NCI-H526 (cell line): ENCODE measurements around the gene RRH.
"Not testable (repeated sequence)": the region's sequence is repeated elsewhere in the genome, so short reads cannot be mapped to it uniquely, and the experiment has no call there.

Source experiments
- DNase-seq, 2 experiments: peaks; one replicate each; lab custom pipeline; 2025; lab: John Stamatoyannopoulos, UW

The RRH gene

DNA sequence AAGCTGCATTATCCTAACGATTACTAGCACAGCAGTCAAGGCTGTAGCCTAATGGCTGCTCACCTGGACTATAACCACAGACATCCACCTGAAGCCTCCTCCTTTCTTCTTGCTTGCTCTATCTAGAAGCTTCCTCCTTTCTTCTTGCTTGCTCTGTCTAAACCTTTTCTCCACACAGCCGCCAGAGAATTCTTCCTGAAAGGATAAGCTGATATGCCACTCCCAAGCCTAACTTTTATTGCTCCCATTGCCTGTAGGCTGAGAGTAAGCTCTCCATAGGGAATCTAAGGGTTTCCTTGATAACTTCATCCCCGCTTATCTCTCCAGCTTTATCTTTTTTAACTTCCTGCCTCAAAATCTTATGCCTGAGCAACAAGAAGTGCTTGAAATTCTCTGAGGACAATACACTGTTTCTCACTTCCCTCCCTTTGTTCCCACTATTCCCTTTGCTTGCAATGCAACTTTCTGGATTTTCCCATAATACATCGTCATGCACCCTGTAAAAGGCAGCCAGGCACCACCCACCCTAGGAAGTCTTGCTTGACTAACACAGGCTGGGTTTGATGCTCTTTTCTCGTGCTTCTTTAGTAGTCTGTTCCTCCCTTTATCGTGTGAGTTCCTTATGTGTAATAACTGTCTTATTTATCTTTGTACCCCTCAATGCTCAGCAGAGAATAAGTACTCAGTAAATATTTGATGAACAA, 18.8 kb downstream of the RRH start:
- no peak for DNase-seq

DNA sequence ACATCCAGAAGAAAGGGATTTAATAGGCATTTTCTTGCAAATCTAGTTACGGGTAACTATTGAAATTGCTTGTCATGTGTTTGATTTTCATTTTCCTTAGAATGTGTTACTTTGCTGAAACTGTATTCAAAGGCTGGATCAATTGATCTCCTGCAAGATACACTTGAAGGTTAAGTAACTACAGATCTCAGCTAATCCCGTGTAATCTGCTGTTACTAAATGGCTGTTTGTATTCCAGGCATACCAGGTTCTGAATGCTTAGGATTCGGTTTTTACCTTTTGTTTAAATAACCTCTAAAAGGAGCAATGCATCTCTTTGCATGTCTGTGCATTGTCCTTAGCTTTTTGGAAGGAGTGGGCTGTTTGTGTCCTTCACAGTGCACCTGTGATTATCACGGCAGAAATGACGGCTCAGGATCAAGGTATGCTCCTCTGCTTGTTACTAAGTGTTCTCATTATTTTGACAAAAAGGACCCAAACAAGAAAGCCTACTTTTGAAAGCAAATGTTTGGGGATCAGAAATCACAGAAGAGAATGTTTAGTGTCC, 20.2 kb downstream of the RRH start, which contains the start of gene LRIT3:
Gene LRIT3 (plus strand): TSS at position 212 of the 547 bp plus-strand sequence. CDS start 95 bp downstream, at position 307.
- no peak for DNase-seq

DNA sequence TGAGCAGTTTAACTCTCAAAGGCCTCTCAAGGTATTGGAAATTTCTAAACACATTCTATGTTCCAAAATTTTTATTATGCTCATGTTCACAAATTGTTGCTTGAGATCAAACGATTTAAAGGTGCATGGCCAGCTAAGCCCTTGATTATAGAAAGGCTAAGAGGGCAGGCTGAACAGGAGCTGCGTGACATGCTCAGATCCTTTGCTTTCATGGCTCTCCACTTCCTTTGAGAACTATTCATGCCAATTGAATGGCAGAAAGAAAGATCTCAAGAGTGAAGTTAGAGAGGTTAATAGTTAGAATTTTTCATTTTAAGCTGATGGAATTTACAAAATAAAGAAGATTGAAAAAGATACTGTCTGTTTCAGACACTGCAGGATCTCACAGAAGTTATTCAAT, 20.7 kb downstream of the RRH start:
- DNase-seq, result no peak

GRCh38 chr4:109850601-109851000, 22.8 kb downstream of the RRH start:
- DNase-seq, result no peak

DNA sequence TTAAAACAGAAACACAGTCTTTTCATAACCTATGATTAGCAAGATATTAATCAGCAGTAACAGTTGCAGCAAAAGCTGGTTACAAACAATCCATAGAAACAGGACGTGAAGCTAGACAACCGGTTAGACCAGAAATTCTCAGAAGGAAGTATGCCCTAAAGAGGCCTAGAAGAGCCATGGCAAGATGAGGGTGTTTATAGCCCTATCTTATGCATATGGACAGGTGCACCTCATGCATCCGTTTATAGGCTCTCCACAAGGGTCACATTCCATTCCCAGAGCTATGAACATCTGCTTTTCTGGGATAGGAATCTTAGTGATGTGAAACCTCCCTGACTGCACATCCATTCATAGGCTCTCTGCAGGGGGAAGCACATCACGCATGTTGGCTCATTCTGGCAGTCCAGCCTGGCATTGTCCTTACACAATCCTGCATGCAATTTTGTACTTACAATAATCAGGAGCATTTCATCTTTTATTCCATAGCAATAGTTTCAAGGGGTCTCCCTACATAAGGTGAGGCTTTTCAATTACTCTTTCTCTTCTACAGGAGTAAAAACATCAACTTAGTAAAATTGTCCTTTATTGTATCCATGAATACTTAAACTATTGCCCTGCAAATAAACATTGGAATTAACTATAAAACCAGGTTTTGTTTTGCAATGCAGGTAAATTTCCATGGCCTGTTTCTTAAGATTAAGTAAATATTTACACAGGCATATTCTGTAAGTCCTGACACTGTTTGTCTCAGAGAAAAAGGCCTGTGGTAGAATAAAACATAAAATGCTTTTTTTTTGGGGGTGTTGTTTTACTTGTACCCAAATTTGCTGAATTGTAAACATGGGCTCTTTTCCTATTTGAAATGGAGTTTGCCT, 31.9 kb downstream of the RRH start:
- DNase-seq, result not testable (repeated sequence)

GRCh38 chr4:109861271-109861670, 33.5 kb downstream of the RRH start:
- DNase-seq, result no peak

- DNase-seq, result no peak
Measured at GRCh38 chr4:109861916-109862511, 34.2 kb downstream of the RRH start.

GRCh38 chr4:109864134-109864533, 36.4 kb downstream of the RRH start:
- no peak for DNase-seq

DNA sequence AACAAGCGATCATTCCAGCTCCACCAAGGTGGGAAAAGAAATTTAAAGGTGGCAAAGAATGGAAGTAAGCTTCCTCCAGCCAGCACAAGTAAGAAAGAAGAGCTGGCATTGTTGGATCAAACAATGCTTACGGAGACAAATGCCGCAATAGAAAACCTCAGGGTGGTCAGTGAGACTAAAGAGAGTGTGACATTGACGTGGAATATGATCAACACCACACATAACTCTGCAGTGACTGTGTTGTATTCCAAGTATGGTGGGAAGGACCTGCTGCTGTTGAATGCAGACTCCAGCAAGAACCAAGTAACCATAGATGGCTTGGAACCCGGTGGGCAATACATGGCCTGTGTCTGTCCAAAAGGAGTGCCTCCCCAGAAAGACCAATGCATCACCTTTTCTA, 42.3 kb downstream of the RRH start:
- DNase-seq, result no peak

GRCh38 chr4:109872065-109872464, 44.3 kb downstream of the RRH start:
- no peak for DNase-seq

DNA sequence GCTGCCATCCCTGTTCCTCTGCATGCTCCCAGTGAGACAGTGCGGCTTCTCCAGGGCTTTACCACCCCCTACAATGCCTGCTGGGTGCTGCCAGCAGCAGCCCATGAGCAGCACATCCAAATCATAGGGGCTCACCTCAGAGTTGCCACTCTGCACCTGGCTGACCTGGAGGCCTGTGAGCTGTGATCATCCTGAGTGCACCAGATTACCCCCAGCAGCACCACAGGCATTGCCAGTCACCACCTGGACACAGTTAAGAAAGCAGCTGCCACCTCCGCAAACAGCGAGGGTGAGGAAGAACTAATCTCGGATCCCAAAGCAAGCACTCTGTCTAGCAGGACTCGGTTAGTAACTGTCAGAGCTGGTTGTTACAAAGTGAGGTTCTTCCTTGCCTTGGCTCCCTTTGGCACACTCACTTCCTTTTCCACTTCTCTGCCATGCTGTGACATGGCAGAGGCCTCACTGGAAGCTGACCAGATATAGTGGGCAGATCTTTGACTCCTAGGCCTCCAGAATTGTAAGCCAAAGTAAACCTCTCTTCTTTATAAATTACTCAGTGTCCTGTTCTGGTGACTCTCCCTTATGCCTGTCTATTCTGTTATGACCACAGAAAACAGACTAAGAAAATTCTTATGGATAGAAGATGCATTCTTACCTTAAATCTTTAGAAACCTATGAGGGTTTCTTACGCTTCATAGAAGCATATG, 45.3 kb downstream of the RRH start:
- no peak for DNase-seq

- DNase-seq, result no peak
Measured at GRCh38 chr4:109873791-109874514, 46.2 kb downstream of the RRH start.

DNA sequence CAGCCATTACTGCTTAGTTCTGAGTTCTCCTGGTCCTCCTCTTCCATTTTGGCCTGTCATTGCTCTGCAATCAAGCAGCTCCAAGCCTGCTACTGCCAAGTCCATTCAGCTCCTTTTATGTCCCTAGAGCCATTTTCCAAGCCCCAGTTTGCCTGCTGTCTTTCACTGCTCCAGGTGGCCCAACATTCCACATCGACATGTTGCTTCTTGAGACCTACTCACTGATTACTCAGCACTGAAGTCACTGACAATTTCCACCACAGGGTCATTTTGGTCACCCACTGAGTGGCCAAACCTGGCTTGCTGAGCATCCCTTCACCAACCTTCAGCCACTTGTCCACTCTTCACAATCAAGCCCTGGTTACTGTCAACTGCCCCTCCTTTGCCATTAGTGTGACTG, 47.3 kb downstream of the RRH start:
- DNase-seq, result no peak

- DNase-seq, result not testable (repeated sequence)
Measured at GRCh38 chr4:109875553-109875952, 47.8 kb downstream of the RRH start.

GRCh38 chr4:109876634-109877265, 49.0 kb downstream of the RRH start:
- no peak for DNase-seq

DNA sequence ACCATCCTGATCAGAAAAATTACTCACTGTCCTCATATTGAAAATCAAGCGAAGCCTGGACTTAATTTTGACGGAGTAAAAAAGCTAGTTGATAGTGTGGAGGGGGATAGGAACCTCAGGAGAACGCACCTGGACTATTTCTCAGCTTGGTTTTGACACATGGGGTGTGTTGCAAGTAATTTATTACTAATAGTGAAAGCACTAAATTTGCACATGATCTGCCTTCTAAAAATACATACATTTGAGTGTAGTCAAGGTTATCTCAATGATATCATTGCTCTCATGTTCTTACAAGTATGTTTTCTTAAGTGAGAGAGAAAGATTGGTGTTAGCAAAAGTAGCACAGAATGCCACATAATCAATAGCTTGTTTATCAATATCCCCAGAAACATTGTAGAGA, 49.6 kb downstream of the RRH start:
- no peak for DNase-seq

- no peak for DNase-seq
Measured at GRCh38 chr4:109878355-109878754, 50.6 kb downstream of the RRH start.

DNA sequence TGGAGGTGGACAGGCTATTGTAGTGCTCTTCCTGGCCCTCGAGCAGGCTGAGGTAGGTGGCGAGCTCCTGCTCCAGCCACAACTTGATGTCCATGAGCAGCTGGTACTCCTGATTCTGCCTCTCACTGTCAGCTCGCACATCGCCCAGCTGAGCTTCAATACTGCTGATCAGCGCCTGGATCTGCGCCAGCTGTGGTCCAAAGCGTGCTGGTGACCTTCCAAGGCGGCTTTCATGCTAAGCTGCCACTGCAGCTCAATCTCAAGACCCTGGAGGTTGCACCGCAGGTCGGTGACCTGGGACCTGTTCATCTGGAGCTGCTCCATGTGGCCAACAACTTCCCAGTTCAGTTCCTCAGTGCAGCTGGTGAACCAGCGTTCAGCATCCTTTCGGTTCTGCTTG, 51.3 kb downstream of the RRH start:
- DNase-seq, result no peak

DNA sequence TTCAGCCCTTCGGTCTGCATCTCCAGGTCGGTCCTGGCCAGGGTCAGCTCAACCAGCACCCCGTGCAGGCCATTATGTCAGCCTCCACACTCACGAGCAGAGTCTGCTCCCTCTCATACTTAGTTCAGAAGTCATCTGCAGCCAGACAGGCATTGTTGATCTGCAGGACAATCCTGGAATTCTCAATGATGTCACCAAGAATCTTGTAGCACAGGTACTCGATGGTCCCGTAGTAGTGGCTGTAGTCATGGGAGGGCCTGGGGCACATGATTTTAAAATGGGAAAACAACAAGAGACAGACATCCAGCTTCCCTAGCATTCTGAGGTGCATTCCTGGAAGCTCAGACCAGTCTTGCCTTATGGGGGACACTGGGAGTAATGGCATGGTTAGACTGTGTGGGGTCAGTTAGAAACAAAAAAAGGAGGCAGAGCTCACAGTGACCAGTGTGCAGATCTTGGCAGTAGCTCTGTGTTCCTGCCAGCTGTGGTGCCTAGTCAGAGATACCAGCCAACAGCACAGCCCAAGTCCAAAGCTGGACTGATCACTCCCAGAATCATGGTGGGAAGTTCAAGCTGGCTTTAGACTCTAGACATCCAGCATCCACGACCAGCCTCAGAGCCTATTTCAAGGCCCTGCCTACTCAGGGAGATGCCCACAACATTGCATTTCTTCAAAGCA, 52.0 kb downstream of the RRH start:
- DNase-seq, result no peak

GRCh38 chr4:109886303-109886702, 58.5 kb downstream of the RRH start:
- DNase-seq, result no peak
